GM19238 (cell line): ENCODE measurements around the gene RUFY3.
"Not testable (repeated sequence)": the region's sequence is repeated elsewhere in the genome, so short reads cannot be mapped to it uniquely, and the experiment has no call there.

Source experiments
- DNase-seq: peaks from one replicate; pipeline ENCODE4 v3.0.0; 2011; ENCODE audit warnings: low spot score; ENCODE audit not compliant: insufficient read length

RUFY3 gene, protein sequence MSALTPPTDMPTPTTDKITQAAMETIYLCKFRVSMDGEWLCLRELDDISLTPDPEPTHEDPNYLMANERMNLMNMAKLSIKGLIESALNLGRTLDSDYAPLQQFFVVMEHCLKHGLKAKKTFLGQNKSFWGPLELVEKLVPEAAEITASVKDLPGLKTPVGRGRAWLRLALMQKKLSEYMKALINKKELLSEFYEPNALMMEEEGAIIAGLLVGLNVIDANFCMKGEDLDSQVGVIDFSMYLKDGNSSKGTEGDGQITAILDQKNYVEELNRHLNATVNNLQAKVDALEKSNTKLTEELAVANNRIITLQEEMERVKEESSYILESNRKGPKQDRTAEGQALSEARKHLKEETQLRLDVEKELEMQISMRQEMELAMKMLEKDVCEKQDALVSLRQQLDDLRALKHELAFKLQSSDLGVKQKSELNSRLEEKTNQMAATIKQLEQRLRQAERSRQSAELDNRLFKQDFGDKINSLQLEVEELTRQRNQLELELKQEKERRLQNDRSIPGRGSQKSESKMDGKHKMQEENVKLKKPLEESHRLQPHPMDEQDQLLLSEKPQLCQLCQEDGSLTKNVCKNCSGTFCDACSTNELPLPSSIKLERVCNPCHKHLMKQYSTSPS

DNA sequence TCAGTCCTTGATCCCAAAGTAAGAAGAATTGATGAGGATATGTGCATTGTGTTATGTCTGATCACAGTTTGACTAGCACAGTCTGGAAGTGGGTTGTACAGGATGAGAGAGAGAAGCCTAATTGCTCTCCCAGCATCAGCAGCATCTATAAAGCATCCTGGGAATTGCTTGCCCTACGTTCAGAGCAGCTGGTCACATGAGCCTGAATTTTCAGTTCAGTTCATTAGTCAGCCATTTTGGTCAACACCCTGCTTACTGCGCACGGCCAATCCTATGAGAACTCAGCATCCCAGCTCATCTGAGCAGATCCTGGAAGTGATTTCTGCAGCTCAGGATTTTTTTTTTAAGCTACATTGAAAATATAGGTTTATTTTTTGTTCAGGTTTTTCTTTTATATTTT is at the start of gene RUFY3:
TSS of gene RUFY3 (plus strand) at position 218 of the 400 bp plus-strand sequence. CDS start 610 bp downstream, outside the sequence.
- DNase-seq: no peak

DNA sequence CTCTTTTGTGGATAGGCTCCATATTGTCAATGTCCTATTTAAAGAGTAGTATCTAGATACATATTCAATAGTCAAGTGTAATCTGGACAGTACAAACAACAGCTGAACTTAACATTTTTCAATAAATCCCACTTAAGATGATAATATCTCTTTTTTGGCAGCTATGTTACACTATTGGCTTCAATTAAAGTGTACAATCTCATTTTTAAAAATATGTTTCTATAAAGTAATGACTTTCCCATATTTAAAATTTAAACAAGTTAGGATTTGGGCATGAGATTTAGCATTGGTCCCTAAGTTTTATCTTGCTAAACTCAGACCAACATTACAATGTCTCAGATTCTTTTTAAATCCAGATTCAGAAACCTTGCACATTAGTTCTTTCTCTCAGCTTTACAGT is 47.6 kb upstream of the RUFY3 start:
- DNase-seq: no peak

DNA sequence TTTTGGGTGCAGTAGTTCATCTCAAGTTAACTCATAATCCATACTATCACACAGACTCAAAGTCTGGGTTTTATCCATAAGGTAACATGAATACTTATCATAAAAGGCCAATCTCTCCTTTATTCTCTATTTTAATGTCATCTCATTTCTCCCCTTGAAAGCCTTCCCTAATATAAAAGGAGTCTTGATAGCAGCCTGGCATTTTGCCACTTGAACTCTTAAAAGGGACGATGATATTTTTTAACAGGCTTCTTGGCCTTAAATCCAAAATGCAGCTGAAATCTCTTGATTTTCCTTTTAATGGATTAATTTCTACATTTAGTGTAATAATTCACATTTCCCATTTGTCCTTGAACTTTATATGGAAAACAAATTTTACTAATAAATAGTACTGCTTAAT is 47.0 kb upstream of the RUFY3 start:
- DNase-seq: no peak

DNA sequence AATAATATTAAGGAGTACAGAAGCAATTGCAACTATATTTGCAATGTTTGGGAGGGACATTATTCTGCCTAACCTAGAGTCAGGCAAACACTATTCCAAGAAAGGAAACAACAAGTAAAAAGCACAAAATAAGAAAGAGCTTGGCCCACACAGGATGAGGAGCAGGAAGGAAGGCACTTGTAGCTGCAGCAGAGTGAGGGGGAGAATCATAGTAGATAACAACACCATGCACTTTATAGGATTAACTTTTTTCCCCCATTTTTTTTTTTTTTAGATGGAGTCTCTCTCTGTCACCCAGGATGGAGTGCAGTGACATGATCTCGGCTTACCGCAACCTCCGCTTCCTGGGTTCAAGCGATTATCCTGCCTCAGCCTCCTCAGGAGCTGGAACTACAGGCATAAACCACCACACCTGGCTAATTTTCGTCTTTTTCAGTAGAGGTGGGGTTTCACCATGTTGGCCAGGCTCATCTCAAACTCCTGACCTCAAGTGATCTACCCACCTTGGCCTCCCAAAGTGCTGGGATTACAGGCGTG is 45.1 kb upstream of the RUFY3 start:
- no peak for DNase-seq

DNA sequence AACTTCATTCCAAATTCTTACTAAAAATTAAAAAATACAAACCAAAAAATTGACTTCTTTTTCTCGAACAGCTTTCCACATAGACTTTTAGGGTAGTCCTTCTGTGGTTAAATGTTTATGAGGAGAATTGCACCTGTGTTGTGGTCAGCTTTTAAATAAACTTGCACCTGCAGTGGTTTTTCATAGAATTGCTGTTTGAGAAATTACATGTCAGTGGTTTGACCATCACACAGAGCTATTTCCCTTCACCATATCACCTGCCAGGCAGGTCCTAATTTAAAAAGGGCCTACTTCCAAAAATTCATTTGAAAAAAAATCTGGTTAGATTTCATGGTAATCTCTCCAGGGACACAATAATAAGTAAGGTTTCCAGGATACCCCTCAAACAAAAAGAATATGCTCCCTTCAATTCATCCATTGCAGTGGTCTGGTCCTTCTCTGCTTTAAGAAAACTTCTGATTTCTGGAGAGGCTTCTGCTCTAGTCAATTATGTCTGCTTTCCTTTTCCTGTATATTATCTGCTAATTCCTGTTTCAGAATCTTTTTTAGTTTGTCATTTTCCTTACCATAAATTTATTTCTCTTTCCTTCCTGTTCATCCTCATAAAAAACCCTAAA is 43.3 kb upstream of the RUFY3 start:
- no peak for DNase-seq

DNA sequence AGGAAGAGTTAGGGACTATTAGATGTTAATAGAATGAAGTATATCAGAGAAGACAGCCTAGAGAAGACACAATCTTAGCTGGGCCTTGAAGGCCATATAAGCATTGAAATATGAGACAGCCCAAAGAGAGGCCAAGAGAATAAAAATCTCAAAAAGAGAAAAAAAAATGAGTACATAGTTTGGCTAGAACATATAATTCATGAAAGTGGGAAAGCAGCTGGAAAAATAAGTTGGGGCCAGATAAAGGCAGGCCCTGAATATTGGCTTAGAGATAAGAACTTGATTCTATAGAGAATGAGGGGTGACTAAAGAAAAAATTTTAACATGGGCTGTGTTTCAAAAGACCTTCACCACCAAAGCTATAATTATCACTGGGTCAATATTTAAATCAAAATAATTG is 40.8 kb upstream of the RUFY3 start:
- no peak for DNase-seq

DNA sequence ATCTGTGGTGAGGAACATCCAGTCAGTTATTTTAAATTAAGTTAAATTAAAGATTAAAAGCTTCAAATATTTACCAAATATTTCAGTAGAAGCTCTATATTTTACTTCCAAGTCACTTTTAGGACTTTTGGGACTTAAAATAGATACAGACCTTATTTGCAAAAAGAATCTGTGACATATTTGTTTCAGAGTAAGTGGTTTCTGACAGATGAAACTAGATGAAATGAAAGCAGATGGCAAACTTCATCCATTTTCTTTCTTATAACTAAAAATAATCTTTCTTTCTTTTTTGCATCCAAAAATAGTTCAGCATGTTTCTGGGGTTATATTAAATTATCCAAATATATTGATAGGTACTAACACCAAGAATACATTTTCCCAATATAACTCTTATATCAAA is 40.1 kb upstream of the RUFY3 start:
- DNase-seq: no peak

DNA sequence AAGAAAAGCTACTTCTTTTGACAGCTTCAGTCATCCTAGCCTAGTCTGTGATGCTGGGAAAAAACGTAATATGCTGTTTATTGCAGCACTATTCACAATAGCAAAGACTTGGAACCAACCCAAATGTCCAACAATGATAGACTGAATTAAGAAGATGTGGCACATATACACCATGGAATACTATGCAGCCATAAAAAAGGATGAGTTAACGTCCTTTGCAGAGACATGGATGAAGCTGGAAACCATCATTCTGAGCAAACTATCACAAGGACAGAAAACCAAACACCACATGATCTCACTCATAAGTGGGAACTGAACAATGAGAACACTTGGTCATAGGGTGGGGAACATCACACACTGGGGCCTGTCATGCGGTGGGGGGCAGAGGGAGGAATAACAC is 39.6 kb upstream of the RUFY3 start:
- not testable (repeated sequence) for DNase-seq

DNA sequence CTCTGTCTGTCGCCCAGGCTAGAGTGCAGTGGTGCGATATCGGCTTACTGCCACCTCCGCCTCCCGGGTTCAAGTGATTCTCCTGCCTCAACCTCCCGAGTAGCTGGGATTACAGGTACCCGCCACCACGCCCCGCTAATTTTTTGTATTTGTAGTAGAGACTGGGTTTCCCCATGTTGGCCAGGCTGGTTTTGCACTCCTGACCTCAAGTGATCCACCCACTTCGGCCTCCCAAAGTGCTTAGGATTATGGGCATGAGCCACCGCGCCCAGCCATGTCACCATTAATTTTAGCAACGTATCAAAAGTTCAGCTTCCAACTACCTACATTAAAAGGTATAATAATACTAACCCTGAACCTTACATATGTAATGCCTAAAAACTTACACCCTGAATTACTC is 34.4 kb upstream of the RUFY3 start:
- DNase-seq: no peak

DNA sequence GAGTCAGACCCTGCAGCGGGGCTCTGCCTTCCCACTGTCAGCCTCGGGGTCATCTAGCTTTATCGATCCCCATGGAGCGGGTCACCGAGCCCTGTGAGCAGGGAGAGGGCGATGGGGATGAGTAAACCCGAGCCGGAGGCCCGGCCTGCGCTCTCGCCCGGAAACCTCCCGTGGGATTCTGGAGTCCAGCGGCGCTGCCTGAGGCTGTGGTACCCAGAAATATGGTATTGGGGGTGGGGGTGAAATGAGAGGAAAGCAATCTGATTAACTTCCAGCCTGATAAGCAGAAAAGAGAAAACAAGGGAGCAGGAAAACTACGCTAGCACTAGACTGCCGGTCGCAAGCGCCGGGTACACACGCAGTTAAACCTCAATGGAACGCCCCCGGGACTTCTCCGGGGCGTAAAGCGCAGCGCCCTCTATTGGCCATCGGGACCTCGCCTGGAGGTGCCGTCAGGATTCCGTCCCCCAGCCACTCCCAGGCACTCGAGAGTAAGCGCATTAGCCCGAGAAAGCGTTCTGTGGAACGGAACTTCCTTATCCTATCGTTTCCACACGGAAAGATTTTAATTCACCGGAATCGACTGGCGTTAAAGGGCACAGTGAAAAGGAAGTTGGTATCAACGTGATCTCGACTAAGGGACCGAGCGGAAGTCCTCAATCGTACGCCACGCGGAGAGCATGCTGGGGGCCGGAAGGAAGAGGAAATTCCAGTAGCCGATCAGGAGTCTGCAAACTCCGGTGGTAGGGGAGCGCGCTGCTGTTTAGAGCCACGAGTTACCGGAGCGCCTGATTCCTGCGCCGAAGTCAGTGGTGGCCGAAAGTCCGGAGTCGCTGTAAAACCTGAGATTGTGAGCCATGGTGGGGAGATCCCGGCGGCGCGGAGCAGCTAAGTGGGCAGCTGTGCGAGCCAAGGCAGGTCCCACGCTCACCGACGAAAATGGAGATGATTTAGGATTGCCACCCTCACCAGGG is 33.7 kb upstream of the RUFY3 start, which contains the start of gene UTP3:
TSS of gene UTP3 (plus strand) at position 712 of the 974 bp plus-strand sequence. CDS start at position 858, 146 bp downstream.
- DNase-seq: peak; percentile 70

DNA sequence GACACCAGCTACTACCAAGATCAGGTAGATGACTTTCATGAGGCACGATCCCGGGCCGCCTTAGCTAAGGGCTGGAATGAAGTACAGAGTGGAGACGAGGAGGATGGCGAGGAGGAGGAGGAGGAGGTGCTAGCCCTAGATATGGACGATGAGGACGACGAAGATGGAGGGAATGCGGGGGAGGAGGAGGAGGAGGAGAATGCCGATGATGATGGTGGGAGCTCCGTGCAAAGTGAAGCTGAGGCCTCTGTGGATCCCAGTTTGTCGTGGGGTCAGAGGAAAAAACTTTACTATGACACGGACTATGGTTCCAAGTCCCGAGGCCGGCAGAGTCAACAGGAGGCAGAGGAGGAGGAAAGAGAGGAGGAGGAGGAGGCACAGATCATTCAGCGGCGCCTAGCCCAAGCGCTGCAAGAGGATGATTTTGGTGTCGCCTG is 33.0 kb upstream of the RUFY3 start:
- no peak for DNase-seq

DNA sequence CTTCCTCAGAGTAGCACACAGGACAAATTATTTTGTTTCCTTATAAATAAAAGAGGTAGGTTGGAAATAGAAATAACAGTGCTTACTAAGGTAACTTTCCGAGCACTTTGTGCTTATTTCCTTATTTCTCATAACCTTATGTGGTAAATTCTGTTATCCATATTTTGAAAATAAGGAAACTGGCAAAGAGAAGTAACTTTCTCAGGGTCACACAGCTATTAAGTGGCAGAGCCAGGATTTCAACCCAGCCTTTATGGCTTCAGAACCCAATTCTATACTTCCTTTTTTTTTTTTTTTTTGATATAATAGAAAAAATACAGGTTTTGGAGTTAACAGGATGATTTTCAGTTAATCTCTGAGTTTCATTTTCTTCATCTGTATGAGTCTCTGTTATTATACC is 30.1 kb upstream of the RUFY3 start:
- DNase-seq: no peak

DNA sequence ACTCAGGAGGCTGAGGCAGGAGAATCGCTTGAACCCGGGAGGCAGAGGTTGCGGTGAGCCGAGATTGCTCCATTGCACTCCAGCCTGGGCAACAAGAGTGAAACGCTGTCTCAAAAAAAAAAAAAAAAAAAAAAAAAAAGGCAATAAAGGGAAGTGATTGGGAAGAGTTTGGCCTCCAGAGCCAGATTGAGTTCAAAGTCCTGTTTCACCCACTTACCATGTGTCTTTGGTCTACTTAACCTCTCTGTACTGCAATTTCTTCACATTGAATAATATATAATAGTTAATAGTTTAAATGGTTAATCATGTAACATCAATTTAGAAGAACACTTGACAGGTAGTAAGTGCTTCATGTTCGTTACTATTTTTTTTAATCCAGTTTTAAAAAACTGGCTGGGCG is 27.1 kb upstream of the RUFY3 start:
- not testable (repeated sequence) for DNase-seq

DNA sequence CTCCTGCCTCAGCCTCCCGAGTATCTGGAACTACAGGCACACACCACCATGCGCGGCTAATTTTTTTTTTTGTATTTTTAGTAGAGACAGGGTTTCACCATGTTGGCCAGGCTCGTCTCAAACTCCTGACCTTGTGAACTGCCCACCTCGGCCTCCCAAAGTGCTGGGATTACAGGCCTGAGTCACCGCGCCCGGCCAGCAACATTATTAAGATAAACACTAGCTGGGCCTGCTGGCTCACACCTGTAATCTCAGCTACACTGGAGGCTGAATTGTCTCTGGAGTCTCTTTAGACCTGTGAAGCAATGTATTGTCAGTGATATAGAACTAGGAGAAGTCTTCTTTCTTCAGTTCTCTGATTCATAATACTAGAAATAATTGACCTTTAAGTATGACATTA is 23.3 kb upstream of the RUFY3 start:
- DNase-seq: not testable (repeated sequence)

DNA sequence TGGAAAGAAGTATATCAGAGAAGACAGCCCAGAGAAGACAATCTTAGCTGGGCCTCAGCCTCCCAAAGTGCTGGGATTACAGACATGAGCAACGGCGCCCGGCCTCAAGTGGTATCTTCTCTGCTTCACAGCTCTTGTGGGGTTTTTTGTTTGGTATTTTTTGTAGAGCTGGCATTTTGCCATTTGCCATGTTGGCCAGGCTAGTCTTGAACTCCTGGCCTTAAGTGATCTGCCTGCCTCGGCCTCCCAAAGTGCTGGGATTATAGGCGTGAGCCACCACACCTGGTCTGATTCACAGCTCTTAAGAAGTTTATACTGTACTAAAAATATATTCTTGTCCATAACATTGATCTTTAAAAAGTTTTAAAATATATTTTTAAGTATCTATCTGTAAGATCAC is 21.1 kb upstream of the RUFY3 start:
- DNase-seq: no peak

DNA sequence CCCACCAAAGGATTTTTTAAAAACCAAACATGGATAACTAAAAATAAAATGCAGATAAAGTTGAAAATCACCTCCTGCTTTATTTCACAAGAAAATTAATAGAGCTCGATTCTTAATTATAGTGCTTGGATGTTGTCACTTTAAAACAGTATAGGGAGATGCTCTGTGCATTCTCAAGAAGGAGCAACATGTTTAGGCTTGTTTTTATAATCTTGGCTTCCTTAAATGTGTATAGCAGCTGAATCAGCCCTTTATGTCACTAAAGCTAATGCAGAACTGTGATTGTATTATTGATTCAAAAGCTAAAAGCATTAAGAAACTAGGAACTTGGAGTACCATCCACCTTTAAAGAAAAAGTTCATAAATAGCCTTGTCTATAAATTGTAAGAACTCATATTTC is 20.5 kb upstream of the RUFY3 start:
- DNase-seq: no peak

DNA sequence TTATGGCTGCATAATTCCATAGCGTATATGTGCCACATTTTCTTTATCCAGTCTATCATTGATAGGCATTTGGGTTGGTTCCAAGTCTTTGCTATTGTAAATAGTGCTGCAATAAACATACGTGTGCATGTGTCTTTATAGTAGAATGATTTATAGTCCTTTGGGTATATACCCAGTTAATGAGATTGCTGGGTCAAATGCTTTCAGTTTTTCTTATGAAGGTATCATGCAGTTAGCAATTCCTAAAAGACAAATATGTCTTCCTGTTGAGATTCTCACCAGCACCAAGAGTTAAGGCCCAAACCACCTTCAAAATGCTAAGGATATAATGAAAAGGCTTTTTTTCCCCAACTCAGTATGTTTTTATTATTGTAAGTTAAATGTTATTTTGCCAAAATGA is 19.2 kb upstream of the RUFY3 start:
- not testable (repeated sequence) for DNase-seq

DNA sequence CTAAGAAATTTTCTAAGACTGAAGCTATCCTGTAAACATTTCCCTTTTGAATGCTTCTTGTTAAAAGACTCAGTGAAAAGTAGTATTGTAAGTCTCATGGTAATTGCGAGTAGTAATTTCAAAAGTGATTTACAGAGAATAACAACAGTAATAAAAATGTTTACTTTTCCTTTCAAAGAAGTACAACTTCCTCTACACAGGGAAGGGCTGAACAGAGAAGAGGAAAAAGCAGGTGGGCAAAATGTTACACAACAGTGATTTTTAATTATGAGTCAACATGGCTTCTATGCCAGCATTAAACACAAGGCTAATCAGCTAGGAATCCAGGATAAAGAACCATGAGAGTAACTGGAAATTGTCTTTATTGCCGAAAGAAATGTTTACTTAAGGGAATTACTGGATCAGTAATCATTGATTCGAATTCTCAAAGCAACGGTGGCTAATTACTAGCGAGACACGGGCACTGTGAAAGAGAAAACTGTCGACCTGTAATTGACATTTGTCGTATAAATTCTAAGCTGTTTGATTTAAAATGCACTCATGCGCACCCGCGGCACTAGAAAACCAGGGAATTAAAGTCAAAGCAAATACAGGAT is 18.0 kb upstream of the RUFY3 start:
- DNase-seq: no peak

DNA sequence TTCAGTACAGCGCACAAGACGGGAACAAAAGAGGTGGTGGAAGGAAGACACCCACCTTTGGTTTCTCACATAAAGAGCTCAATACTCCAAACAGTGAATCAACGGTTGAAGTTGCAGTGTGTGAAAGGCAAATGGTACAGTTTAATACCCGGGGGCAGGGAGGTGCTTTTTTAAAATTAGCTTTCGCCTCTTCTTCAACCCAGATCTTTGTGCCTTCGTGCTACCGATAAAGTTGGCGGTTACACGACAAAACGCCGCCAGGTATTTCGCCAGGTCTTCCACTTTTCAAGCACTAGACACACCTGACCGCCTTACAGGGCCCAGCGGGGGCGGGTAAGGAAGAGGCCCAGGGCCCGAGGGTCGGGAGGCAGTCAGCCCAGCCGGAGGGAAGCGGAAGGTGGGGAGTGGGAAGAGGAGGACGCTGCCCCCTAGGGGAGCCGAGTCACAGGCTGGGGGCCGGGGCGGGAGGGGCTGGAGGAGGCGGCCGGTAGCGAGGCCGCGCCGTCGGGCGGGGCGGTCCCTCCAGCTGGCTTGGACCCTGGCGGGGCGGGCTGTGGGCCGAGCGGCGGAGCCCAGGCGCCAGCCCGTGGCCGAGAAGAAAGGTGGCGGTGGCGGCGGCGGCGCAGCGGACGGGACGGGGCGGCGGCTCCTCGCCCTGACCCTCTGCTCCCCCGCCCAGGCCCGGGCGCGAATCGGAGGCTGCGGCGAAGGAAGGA is 17.4 kb upstream of the RUFY3 start:
- DNase-seq: peak; percentile 61

DNA sequence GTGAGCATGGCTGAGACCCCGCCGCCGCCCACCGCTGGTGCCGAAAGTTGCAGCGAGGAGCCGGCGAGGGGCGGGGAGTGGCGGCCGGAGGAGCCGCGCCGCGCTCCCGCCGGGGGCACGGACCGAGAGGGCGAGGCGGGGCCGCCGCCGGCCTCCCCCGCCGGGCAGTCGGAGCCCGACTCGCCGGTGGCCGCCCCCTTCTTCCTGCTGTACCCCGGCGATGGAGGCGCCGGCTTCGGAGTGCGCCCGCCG is 16.9 kb upstream of the RUFY3 start:
- DNase-seq: no peak
